HG03558 (cell line): Measurements from ENCODE around the gene MED12.
"Not testable (repeated sequence)": the region's sequence is repeated elsewhere in the genome, so short reads cannot be mapped to it uniquely, and the experiment has no call there.

ENCODE experiments used
- ATAC-seq: cut with Tn5 transposase; IDR thresholded peaks from one replicate; pipeline ENCODE4 v1.9.1; 2021; ENCODE audit warnings: moderate number of reproducible peaks; ENCODE audit not compliant: unreplicated experiment; ENCODE audit errors: extremely low read depth

MED12 gene

DNA sequence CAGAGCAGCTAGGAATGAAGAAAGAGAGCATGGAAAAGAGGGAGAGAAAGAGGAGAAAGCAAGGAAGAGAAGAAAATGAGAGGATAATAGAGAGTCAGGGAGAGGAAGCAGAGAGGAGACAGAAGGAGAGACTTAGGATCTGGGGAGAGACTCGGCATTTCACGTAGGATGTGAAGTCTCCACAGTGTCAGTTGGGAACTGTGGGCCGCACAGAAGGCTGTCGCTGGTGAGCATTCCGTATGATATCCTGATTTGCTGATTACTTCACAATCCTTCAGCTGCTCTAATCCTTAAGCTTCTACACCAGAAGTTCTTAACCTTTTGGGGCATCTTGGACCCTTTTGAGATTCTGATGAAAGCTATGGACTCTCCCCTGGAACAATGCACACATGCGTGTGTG is 40.2 kb downstream of the MED12 start:
- ATAC-seq: no peak

DNA sequence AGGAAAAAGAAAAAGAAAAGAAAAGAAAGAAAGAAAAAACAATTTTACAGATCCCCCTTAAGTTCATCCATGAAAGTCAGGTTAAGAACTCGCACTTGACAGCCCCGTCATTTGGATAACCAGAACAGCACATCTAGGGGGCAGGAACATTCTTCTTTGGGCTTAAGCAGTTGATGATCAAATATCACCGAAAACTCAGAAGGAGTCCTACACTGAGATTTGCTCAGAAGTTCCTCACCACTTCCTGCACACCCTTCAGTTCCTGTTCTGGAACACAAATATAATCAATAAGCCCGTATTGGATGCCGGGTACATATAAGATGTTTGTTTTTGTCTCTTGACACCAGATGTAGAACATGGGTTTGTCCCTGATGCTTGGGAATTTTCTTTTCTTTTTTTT is 40.9 kb downstream of the MED12 start:
- ATAC-seq: no peak

DNA sequence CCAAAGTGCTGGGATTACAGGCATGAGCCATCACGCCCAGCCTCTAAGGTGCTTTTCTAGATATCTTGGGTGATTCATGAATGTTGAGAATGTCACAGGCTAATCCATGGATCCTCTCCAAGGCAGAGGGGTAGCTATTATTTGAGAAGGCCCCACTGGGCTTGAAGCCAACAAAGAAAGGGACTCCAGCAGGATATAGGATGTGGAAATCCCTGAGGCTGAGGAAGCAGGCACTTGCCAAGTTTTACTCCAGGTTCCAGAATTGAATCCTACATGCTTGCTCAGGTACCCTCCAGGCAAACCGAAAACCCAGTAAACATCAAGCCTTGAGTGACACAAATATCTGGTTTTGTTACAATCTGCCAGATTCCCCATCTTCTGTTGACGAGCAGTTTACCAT is 42.1 kb downstream of the MED12 start:
- no peak for ATAC-seq

DNA sequence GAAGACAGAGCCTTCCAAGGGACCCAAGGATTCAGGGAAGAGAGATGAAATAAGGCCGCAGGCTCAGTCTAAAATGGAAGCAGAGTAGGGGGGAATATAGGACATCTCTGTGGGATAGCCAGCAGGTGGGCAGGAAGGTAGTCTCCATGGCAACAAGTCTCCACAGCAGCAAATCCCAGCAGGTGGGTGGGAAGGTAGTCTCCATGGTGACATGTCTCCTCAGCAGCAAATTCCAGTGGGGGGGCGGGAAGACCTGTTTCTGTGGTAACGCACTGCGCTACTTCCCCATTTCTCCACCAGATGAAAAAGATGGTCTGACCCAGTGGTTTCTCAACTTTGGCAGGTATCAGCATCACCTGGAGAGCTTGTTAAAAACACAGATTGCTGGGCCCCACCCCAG is 44.6 kb downstream of the MED12 start:
- no peak for ATAC-seq

DNA sequence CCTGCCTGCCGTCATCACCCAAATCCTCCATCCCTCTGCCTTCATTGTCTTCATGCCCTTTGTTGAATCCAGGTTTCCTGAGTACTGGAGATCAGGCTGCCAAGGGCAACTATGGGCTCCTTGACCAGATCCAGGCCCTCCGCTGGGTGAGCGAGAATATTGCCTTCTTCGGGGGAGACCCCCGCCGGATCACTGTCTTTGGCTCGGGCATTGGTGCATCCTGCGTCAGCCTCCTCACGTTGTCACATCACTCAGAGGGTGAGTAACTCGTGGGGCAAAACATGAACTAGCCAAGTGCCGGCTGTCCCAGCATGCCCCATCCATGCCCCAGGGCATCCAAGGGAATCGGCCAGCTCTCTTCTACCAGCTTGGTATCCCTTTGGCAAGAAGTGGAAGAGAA is 45.7 kb downstream of the MED12 start:
- ATAC-seq: no peak

DNA sequence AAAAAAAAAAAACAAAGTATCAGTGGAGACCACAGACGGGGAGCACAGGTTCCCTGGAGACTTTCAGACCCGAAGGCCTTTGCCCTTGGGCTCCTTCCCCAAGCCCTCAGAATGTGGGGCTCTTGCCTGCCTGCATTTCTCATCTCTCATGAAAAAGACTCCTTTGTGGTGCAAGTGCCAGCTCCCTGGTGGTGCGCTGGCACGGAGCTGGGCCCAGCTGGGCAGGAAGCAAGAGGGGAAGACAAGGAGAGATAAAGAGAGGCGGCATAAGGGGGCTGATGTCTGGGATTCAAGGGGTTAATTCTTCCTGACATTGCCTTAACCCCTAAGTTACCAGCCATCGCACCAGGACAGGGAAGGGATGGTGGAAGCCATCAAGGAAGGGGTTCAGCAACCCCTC is 48.1 kb downstream of the MED12 start:
- no peak for ATAC-seq

DNA sequence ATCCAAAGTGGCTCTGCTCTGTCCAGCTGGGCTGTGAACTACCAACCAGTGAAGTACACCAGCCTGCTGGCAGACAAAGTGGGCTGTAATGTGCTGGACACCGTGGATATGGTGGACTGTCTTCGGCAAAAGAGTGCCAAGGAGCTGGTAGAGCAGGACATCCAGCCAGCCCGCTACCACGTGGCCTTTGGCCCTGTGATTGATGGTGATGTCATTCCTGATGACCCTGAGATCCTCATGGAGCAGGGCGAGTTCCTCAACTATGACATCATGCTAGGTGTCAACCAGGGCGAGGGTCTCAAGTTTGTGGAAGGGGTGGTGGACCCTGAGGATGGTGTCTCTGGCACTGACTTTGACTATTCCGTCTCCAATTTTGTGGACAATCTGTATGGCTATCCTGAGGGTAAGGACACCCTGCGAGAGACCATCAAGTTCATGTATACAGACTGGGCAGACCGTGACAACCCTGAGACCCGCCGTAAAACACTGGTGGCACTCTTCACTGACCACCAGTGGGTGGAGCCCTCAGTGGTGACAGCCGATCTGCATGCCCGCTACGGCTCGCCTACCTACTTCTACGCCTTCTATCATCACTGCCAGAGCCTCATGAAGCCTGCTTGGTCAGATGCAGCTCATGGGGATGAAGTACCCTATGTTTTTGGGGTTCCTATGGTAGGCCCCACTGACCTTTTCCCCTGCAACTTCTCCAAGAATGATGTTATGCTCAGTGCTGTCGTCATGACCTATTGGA is 48.8 kb downstream of the MED12 start:
- ATAC-seq: no peak

DNA sequence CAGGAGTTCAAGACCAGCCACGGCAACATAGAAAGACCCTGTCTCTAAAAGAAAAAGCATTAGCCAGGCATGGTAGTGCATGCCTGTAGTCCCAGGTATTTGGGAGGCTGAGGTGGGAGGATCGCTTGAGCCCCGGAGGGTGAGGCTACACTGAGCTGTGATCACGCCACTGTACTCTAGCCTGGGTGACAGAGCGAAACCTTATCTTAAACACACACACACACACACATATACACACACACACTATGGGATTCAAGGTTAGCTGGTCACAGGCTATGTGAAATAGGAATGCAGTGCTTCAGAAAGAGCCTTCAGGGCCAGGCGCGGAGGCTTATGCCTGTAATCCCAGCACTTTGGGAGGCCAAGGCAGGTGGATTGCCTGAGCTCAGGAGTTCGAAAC is 49.7 kb downstream of the MED12 start:
- no peak for ATAC-seq

DNA sequence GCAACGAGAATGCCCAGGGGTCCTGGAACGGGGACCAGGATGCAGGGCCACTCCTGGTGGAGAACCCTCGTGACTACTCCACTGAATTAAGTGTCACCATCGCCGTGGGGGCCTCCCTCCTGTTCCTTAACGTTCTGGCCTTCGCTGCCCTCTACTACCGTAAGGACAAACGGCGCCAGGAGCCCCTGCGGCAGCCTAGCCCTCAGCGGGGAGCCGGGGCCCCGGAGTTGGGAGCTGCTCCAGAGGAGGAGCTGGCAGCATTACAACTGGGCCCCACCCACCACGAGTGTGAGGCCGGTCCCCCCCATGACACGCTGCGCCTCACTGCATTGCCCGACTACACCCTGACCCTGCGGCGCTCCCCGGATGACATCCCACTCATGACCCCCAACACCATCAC is 51.2 kb downstream of the MED12 start:
- ATAC-seq: no peak

DNA sequence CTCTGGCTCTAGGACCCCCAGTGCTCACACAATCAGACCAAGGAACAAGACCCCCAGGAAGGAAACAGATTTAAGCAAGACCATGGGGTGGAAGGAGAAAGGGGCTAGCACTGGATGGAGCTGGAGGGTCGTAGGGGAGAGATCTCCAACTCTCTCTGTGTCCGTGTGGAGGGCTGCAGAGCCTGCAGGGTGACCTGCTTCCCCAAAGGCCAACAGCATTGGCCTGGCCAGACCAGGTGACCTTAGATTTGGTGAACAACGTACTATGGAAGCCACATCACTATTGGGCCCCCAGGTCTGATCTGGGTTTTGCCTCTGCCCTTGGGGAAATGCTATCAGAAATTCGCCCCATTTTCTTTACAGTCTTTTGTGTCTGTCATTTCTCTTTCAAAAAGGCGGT is 52.3 kb downstream of the MED12 start:
- ATAC-seq: no peak

DNA sequence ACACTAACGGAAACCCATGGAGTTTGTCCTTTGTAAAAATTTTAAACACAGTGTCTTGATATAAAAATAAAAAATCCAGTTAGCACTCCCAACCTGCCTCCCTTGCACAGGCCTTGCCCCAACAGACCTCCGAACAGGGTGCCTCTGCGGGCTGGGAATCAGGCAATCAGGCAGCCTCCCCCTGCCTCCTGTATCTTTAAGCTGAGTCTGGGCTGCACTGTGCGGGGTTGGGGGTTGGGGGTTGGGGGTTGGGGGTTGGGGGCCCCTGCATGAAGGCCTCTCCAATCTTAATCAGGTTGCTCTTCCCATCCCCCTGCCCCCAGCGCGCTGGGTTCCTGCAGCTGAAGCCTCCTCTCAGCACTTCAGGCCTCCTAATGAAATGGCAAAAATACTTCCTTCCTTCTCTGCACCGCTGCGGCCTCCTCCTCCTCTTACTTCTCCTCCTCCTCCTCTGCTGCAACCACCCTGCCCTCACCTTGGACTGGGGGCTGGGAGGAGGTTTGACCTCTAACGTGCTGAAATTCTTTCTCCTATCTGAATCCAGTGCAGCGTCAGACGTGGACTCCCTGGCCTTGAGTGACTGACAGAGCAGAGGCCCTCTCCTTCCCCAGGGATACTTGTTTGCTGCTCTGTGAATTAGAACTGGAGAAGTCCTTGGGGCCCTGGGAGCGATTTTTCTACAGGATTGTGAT is 52.9 kb downstream of the MED12 start:
- no peak for ATAC-seq

DNA sequence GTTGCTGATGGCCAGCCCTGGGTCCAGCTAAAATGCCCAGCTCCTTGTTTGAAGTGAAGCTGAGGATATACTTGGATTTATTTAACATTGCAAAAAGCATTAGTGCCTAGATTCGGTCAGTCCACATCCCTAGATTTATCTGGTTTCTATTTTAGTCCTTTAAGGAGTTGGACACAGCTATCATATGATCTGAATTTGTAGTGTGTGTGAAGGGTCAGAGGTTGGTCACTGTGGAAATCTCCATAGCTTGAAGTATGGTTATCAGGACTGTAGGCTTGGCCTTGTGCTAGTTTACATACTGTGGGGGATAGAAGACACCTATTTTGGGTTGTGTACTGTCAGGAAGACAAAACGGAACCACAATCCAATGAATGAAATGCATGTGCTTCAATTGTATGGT is 55.0 kb downstream of the MED12 start:
- ATAC-seq: no peak

DNA sequence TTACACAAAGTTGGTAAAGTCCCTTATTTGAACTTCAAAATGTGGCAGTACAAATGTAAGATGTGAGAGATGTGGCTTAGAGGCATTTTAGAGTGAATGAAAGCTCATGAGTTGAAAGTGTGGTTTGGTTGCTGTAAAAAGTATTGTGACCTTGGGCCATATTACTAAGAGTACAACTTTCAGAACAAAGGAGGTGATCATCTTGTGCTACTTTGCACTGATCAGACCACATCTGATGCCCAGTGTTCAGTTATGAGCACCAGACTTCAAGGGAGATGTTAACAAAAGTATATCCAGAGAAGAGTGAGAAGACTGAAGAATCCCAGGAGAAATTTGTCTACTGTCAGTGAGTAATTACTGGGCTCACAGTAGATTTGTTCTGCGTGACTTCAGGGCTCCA is 56.4 kb downstream of the MED12 start:
- no peak for ATAC-seq

DNA sequence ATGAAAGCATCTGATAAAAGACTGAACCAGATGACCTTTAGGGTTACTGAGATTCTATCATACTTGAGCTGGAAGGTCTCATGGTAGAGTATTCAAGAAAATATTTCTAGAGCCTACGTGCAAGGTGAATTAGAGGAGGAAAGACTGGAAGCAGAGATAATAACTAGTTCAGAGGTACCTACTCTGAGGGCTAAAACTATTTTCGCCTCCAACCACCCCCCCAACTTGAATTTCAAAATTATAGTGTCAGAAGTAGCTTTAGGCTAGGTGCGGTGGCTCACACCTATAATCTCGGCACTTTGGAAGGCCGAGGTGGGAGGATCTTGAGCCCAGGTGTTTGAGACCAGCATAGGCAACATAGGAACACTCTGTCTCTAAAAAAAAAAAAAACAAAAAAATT is 57.1 kb downstream of the MED12 start:
- no peak for ATAC-seq

DNA sequence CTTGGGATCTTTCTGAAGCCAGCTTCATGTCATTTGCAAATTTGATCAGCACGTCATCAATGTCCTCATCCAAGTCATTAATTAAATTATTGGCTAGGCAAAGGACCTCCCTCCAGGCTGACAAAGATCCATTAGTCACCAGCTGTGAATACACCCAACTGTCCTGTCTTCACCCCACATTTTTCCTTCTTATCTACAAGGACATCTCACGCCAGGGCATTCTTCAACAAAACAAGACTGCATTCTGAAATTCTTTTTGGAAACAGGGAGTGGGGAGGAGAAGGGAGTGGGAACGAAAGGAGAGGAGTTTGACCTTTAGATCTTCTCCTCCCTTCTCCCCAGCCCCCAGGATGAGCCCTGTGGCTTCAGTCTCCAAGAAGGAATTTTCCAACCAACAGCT is 58.9 kb downstream of the MED12 start:
- ATAC-seq: no peak

DNA sequence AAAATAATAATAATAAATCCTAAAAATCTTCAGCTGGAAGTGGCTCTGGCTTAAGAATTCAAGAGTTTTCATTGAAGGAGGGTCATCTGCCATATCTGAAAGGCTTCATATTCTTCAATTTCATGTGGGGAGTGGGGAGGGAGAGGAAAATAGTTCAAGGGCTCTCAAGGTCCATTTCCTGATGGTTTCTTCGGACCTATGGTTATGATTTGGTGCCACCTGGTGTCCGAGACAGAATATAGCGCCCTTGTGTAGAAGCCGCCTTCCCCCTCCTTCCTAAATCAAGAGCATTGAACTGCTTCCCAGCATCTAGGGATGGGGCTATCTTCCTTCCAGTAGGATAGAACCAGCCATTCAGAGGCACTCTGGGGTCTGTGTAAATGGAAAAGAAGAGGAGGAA is 60.5 kb downstream of the MED12 start:
- ATAC-seq: no peak

DNA sequence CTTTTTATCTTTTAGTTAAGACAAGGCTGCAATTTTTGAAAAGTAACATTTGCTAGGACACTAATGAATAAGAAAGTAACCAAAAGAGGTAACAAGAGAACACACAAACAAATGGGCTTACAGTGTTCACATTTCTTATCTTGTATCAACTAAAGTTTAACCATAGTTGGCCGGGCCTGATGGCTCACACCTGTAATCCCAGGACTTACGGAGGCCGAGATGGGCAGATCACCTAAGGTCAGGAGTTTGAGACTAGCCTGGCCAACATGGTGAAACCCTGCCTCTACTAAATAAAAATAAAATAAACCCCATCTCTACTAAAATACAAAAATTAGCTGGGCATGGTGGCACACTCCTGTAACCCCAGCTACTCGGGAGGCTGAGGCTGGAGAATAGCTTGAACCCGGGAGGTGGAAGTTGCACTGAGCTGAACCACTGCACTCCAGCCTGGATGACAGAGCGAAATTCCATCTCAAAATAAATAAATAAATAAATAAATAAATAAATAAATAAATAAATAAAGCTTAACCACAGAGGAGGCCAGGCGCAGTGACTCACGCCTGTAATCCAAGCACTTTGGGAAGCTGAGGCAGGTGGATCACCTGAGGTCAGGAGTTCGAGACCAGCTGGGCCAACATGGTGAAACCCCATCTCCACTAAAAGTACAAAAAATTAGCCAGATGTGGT is 62.3 kb downstream of the MED12 start:
- not testable (repeated sequence) for ATAC-seq

DNA sequence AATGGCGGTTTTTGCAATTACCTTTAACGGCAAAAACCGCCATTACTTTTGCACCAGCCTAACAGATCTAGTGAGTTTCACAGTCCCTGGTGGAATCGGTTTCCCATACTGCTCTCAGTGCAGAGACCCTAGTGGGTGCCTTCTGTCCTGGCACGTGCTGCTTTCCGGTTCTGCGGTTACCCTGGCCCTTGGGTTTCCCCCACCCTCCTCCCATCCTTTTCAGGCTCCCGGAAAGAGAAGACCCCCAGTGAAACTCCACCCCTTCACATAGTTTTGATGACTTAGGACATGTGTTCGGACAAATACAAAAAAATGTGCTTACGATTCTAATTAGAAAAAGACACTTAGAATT is 63.1 kb downstream of the MED12 start:
- peak; percentile 15 for ATAC-seq

DNA sequence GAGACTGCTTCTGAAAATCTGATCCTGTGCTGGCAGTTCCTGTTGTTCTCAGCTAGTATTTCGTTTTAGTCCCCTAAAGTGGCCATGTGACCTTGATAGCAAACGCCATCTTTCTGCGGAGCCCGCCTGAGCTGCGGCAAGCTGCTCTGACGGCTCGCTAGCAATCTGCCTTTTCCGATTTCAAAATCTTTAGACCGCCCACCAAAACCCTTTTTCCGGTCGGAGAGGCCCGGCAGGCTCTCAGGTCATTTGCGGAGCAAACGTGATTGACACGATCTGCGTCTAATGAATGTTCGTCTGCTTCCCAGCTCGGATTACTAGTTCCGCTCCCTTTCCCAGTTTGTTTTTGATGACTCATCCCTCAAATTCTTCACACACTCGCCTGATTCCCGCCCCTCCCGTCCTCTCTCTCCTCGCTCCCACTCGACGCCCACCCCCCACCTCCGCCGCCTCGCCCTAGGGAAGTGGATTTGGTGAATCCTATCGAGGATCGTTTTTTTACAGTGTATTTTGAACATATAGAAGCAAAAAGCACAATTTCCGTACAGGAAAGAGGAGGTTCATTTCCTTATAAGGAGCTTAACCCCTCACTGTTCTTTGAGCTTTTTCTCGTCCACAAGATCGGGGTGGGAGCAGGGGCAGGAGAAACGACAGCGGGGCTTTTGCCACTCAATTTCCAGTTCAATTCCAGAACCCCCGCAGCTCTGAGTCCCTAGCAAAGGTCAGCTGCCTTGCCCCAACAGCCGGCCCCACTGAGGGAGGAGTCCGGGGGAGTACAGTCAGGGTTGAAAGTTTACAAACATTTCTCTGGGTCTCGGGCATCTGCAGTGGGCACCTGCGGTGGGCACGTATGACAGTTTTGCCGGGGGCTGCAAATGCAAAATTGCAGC is 63.8 kb downstream of the MED12 start:
- peak; percentile 52 for ATAC-seq

DNA sequence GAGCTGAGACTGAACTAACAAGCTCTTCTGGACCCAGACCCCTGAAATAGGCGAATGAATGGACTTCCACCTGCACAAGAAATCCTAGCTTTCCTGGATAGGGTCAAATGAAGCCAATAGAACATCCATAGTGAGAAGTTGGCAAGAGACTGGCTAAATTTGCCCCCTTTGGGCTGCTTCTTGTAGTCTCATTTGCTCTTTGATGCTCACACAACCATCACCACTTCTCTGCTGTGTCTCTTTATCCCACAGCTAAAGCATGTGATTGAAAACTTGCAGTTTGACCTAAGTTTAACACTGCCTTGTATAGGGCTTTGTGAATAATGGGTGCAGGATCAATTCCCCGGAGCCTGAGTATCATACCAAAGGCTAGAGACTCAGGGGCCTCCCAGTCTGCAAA is 64.5 kb downstream of the MED12 start:
- ATAC-seq: no peak

DNA sequence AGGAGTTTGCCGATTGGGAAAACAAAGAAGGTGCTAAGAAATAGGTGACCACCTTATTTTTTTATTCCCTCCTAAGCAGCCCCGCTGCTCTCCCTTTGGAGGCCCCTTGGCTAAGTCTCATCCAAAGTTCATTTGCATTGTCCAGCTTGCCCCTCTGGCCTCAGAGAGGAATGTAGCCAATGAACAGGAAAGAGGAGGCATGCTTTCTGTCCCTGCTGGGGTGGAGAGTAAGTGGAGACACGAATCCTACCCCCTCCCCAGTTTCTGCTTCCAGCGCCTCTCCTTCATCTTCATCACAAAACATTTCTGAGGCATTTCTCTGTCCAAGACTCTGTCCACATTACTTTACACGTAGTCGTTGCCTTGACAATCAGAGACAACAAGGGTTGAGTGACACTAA is 64.9 kb downstream of the MED12 start:
- ATAC-seq: no peak
